Keratinocyte (primary cell): Measurements from ENCODE around the gene CTF1.

ENCODE experiments used
- EZH2 ChIP-seq: IDR thresholded peaks from one replicate; pipeline ENCODE4 v1.6.1; 2012; ENCODE audit warnings: inconsistent platforms, mild to moderate bottlenecking, low read length, moderate library complexity
- TF ChIP-seq, protein P1 (sequence below), 3 experiments: IDR thresholded peaks in 1 of 3; conservative IDR thresholded peaks in 1 of 3; optimal IDR thresholded peaks in 1 of 3; 2 replicates in 2 of 3; 3 replicates in 1 of 3; pipeline versions ENCODE3 to v1.5.1; 2011; ENCODE audit warnings: low read length in 3 of 3, mild to moderate bottlenecking in 3 of 3, moderate library complexity in 2 of 3, control low read depth in 1 of 3, inconsistent platforms in 1 of 3; ENCODE audit not compliant: insufficient read depth in 2 of 3; ENCODE audit errors: extremely low read depth in 1 of 3

- TF ChIP-seq, protein P1, sequence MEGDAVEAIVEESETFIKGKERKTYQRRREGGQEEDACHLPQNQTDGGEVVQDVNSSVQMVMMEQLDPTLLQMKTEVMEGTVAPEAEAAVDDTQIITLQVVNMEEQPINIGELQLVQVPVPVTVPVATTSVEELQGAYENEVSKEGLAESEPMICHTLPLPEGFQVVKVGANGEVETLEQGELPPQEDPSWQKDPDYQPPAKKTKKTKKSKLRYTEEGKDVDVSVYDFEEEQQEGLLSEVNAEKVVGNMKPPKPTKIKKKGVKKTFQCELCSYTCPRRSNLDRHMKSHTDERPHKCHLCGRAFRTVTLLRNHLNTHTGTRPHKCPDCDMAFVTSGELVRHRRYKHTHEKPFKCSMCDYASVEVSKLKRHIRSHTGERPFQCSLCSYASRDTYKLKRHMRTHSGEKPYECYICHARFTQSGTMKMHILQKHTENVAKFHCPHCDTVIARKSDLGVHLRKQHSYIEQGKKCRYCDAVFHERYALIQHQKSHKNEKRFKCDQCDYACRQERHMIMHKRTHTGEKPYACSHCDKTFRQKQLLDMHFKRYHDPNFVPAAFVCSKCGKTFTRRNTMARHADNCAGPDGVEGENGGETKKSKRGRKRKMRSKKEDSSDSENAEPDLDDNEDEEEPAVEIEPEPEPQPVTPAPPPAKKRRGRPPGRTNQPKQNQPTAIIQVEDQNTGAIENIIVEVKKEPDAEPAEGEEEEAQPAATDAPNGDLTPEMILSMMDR (optimal IDR thresholded peaks at IDR 0.05 in 1 of 3, IDR thresholded peaks at IDR 0.05 in 1 of 3, conservative IDR thresholded peaks at IDR 0.05 in 1 of 3; ENCODE audit: extremely low read depth in 1 of 3, insufficient read depth in 2 of 3, low read length in 3 of 3), result no peak
- TF ChIP-seq EZH2, result no peak
Observed at GRCh38 chr16:30896261-30896888, at the start of gene CTF1.
